ENCODE measurements around the gene HMGCLL1.

The HMGCLL1 gene

DNA sequence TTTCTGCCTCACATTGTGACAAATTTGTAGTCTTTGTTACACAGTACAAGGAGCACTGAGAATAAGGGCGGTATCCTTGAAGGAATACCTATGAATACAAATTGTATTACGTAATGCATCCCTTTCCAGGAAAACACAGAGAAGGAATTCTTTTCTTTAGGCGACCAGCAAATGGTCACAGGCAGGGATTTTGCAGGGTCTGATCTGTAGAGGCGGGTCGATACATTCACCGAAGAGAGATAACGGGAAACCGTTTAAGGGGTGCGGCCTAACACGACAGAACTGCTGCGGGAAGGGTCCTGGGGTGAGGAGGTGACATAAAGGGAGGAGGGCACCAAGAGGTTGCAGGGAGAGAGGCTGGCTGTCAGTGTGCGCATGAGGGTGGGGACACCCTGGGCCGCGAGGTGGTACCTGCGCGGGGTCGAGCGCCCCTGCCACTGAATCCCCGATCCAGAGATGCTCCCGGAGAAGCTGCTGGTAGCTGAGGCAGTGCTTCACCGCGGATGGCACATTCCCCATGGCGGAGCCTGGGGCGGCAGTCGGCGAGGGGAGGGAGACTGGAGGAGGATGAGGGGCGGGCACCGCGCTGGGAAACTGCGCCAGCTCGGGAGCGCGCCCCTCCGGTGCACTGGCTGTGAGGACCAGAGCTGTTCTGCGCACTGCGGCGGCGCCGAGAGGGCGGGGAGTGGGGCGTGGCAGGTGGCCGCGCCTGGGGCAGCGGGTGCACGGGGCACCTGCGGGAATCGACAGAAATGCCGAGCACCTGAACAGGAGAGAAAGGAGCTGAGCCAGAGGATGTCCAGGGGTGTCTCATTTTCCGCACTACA is at the start of gene HMGCLL1:
Gene HMGCLL1 (minus strand): TSS at position 656 of the 827 bp plus-strand sequence. CDS start 137 bp downstream, at position 519.
- DNase-seq (ENCODE audit: low spot score) = no peak

DNA sequence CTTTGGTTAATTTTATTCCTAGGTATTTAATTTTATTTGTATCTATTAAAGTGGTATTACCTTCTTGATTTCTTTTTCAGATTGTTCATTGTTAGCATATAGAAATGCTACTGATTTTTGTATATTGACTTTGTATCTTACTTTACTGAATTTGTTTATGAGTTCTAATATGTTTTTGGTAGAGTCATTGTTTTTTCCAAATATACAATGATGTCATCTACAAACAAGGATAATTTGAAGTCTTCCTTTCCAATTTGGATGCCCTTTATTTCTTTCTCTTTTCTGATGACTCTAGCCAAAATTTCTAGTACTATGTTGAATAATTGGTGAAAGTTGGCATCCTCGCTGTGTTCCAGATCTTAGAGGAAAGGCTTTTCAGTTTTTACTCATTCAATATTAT is 43.0 kb upstream of the HMGCLL1 start:
- no peak for DNase-seq (ENCODE audit: low spot score)

DNA sequence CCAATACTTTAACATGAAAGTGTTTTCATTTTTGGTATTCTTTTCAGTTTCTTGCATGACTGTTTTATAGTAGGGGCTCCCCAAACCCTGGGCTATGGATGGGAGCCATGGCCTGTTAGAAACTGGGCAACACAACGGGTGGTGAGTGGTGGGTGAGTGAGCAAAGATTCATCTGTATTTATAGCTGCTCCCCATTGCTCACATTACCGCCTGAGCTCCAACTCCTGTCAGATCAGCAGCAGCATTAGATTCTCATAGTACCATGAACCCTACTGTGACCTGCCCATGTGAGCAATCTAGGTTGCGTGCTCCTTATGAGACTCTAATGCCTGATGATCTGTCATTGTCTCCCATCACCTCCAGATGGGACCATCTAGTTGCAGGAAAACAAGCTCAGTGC is 42.3 kb upstream of the HMGCLL1 start:
- DNase-seq (ENCODE audit: low spot score) = no peak

DNA sequence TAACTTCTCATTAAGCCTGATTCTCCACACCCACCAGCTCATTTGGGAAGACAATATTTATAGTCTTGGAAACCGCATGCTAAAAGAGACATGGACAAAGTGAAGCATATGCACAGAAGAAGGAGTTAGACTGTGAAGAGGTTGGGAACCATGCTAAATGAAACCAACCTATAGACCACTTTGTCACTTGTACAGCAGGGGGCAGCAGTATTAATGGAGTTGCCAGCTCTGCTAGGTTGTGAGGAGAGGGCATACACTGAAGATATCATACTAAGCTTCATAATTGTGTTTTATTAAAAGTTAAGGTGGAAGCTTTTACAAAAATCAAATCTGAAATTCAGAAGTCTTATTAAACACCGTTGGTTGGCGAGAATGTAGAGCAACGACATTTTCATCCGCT is 38.3 kb upstream of the HMGCLL1 start:
- DNase-seq (ENCODE audit: low spot score) = no peak

DNA sequence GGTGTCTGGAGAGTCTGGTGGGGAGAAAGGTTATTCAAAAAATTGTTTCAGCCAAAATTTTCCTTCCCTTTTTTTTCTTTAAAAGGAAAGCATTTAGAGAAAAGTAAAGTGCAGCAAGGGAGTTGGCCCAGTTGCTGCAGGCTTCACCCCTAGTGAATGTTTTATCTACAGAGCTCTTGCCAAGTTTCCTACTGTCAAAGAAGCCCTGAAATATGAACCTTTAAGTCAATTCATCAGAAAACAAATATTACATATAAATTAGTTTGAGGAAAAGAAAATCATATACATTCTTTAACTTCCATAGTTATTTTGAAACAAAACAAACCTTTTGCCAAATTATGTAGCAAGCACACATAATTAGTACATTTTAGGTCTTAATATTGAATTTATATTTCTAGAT is 25.0 kb upstream of the HMGCLL1 start:
- DNase-seq (ENCODE audit: low spot score) = no peak

DNA sequence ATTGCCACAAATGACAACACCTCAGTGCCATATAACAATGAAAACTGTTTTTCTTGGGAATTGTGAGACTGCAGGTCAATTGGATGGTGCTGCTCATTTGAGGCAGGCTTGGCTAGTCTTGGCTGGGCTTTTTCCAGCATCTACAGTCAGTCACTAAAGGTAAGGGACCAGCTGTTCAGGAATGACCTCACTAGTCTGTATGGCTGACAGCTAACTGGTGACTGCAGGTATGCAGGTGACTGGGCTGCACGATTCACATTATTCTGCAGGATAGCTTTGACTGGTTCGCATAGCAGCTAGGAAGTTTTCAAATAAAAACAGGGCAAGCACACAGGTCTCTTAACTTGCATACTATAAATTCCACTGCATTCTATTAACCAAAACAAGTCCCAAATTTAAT is 22.1 kb upstream of the HMGCLL1 start:
- no peak for DNase-seq (ENCODE audit: low spot score)

DNA sequence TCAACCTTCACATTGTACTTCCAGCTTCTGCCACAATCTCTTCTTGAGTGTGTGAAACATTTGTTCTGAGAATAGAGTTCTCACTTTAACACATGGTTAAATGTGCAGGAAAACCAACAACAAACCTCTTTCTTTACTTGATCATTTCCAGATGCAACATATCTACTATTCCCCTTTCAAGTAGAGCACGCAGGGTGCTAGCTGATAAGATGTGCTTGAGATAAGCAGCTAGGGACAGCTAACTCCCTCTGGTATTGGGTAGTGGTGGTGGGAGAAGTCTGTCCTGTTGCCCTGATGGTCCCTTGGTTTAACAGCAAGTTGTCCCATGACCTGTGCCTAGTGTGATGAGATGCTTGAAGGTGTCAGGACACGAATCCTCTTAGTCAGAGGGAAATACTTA is 15.4 kb upstream of the HMGCLL1 start:
- no peak for DNase-seq (ENCODE audit: low spot score)

DNA sequence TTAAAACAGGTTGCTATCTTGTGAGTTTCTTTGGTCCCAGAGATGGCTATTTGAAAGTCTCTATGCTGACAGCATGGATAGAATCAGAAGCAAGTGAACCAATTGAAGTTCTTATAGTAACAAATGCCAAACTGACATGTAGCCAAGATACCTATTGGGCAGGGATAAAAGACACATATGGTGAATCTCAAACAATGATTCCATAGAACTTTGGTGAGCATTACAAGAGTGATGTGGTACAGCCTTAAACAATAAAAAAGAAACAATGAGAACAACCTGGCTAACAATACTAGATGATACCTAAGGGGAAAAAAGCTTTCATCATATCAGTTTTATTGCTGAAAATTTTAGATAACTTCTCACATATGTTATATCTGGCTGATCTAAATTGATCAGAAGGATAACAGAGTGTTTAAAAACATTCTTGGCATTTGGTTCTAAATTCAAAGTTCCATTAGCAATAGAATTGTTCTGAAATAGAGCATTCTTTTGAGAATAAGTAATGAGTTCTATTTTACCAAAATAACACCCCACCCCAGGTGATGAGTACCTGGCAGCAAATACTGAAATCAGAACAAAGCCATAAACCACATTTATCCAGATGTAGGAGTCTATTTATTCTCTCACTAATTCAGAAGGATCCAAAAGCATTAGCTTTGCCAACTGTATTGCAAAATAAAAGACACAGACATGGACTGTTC is 5.8 kb upstream of the HMGCLL1 start:
- DNase-seq (ENCODE audit: low spot score) = no peak

DNA sequence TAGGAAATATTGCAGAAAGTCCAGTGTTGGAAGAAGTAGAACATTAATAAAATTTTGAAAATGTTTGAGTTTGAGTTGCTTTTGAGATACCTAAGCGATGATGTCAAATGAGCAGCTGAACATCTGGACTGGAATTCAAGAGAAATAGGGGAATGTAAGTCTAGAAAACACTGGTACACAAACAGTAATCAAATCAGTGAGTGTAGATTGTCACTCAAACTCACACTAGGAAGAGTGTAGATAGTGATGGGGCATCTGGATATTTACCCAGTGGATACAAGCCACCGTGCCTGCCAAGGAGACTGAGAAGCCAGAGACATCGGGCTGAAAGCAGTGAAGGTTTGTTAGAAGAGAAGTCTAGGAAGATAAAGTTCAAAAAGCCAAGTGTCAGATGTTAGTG is 2.2 kb downstream of the HMGCLL1 start:
- DNase-seq (ENCODE audit: low spot score) = no peak

DNA sequence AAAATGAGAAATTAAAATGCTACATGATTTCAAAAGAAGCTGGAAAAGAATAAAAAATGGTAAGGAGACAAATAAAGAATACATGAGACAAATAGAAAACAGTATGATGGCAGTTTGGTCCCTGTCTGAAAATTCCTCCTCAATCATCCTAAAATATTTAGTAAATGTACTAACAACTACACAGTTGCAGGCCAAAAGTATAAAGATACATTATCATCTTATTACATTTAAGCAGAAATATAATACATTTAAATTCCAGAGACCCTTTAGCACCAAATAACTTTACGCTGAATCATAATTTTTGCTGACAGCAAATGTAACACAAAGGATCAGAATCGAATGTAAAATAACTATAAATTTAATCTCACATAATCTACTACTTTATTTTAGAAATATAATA is 4.4 kb downstream of the HMGCLL1 start:
- DNase-seq (ENCODE audit: low spot score) = no peak

DNA sequence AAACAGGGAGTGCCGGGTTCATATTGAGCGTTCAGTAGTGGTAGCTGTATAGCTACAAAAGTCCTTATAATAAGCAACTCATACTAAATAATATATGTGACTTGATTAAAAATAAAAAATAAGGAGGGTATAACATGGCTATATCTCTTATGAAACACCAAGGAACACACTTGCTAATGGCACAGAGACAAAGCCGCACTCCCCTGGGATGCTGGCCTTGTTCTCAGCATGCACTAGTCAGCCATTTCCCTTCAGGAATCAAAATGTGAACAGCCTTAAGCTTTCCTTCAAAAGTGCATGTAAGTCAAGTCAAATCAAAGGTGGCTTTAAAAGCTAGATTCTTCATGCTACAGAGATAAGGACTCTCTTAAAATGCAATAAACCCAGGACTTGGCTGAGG is 9.4 kb downstream of the HMGCLL1 start:
- DNase-seq (ENCODE audit: low spot score) = no peak

DNA sequence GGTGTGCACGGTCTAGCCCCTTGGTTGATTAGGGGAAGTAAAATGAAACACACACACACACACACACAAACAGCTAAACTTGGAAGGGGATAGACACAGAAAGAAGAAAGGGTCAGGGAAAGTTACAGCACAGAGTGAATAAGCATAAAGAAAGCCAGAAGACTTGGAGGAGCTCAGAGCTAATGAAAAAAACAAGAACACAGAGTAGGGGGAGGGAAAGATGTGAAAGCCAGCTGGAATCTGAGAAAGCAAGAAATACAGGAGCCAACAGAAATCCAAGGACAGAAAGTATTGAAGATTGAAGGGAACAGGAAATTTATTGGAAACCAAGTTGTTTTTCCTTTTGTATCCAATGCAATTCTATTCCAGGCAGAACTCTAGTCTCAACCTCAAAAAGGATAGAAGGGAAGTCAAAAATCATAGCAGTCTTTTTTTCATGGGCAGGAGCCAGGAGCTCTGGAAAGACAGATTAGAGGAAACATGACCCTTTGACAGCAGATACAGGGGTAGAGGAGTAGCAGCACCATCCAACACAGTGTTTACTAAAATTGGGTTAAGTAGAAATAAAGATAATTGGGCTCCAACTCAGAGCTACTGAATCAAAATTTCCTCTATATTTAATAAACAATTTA is 10.1 kb downstream of the HMGCLL1 start:
- no peak for DNase-seq (ENCODE audit: low spot score)

DNA sequence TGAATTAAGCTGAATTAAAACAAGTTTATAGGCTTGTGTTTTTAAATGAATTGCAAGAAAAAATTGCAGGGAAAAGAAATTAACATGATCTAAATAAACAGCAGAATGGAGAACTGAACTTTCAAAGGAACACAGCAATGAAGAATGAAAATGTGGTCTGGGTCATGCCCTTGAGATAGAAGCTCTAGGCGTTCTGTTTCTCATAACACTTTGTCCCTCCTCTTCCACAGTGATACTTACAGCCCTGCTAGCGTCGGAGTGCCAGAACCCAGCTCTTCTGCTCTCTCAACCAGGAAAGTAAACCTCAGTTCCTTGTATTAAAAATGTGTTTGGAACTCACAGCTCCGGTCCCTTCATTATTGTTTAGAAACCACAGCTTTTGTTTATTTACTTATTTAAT is 11.4 kb downstream of the HMGCLL1 start:
- DNase-seq (ENCODE audit: low spot score) = no peak

DNA sequence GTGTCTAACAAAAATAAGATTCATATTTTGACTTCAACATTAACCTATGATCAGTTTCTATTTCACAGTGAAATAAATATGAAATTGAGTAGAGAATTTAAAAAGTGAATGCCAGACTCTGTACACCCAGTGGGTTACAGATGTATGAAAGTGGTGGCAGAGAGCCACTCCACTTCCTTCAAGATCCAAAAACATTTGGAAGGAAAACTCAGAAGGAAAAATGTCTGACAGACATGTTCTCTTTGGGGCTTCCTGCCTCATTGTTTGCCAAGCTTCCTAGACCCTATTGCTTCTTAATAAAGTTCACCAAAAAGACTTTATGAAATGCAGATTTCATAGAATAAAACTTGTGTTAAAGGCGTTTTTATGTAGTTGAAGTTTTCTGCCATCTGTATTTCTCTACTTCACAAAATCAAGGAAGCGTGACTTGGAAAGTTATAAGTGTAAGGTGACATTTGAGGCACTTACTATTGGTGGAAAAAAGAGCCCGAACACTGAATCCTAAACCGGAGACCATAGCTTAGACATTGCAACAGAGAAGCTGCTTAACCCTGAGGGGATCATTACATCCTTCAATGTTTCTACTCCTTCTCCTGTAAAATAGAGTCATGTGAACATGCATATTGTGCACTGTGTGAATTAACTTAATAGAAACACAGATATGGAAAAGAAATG is 12.8 kb downstream of the HMGCLL1 start:
- no peak for DNase-seq (ENCODE audit: low spot score)

DNA sequence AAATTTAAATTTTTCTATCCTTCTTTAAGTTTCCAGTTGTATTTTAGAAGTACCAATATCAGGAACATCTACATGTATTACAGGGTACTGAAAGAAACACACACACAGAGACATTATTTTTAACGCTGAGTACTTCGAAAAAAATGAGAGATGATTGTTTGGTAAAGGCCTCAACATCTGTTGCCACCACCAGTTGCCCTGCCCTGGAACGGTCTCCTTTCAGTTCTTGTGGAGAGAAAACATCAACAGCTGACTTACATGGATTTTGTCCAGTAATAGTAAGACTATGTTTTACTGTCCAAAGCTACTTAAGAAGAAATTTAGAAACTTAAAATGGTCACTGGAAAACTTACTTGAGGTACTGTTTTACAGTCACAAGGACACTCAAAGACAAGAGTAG is 16.7 kb downstream of the HMGCLL1 start:
- DNase-seq (ENCODE audit: low spot score) = no peak

DNA sequence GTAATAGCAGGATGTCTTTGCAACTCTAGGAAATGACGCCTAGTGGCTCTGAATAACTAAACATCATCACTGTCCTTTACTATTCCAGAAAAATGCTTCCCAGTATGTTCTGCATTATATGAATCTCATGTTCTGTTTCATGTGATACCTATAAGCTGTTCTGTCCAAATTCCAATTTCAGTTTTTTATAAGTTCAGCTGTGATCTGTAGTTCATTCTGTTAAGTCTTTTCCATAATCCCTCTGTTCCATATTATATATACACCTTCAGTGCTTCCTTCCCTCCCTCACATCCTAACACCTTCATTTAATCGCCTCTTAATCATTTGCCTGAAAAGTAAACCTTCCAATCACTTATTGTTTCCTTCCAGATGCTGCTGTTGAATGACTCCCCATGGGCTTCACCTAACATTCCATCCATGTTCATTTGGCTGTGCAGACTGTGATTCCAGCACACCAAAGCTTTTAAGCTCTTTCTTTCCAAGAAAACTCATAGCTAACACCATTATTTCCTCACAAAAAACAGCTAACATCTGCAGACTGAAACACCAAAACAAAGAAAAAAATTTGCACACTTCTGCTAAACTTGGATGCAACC is 18.6 kb downstream of the HMGCLL1 start:
- no peak for DNase-seq (ENCODE audit: low spot score)

DNA sequence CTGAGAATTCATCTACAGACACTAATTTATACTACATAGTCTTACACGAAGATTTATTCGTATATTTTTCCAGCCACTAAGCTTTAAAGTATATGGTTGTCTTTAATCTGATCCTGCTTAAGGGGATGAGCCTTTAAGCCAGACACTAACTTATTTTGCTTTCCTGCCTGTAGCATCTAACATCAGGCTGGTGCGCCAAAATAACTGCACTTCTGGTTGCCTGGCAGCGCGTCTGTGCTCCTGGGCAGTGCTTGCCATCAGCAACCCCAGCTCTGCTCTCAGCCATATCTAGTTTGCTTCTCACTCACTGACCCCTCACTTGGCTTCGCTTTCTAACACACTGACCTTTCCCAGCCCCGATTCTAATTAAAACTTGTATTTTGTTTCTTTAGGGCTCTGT is 21.8 kb downstream of the HMGCLL1 start:
- DNase-seq (ENCODE audit: low spot score) = no peak

DNA sequence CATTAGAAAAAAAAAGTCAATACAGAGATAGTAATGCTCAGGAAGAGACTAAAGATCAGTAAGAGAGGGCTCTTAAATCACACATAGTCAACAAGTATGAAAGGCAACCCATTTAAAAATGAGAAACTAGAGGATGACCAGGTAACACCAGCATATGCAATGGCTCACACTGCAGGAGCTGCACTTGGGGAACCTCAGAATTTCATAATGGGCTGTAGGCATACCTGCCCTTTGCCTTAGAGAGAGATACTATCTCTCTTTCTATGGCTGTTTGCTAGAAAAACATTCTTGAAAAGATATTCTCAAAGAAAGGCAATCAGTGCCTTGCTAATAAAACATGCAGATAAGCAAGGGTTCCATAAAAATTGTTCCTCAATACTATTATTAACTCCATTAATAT is 33.2 kb downstream of the HMGCLL1 start:
- DNase-seq (ENCODE audit: low spot score) = no peak

DNA sequence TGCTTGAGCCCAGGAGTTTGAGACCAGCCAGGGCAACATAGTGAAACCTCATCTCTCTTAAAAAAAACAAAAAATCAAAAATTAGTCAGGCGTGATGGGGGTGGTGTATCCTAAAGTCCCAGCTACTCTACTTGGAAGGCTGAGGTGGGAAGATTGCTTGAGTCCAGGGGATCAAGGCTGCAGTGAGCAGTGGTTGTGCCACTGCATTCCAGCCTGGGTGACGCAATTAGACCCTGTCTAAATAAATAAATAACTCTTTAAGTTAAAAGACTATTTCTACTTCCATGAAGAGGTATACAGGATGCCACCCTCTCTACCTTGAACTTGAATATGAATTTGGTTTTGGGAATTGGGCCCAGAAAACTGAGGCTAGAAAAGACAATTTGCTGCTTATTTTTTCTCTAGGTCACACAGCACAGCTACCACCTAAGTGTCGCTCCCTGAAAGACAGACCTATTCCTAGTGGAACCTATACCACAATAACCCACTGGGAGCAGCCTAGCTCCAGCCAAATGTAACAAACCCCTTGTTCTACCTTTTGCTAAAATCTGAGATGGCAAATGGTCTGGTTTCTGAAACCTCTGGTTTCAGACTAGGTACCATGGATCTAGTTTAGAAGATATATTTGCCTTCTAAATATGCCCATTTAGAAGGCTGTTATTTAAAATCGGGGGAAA is 35.2 kb downstream of the HMGCLL1 start:
- DNase-seq (ENCODE audit: low spot score) = no peak

DNA sequence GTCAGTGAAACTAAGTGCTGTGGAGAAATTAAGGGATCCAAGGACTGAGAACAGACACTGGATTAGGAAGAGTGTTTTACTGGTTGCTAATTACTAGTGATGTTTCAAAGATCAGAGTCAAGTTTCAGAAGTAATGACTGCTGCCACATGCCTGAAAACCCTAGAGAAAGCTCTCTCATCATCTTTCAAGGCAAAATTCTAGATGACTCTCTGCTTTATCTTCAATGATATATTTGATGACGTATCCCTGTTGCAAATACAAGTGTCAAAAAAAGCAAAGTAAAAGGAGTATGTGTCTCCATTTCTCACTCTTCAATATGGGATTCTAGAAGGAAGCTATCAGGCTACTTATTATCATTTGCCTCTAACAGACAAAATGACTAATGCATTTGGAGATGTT is 38.0 kb downstream of the HMGCLL1 start:
- no peak for DNase-seq (ENCODE audit: low spot score)

DNA sequence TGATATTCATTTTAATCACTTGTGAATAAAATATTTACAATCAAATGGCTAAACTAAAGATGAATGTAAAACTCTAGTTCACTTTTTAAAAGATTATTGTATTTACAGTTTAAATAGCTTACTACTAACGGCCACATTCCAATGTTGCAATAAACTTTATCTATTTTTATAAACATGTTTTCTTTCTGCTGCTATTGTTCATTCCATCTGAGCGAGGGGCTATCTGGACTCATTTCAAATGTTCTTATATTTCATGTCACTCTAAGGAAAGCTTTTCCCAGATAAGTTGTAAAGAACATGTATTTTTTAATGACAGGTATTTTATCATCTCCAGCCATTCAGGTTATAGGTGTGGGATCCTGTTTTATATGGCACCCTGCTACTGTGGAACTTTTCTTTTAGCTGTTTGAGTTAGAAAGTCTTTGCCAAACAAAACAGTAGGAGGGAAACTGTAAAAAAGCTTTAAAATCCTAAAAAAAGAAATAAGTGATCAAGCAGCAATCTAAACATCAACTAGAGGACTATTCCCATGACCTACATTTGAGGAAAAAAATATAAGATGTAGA is 42.5 kb downstream of the HMGCLL1 start:
- no peak for DNase-seq (ENCODE audit: low spot score)

All from CD4-positive, alpha-beta T cell treated with Interleukin-2 at 100 ng/mL for 4 hours (primary cell).